CD4-positive, alpha-beta T cell (primary cell): ENCODE measurements around the gene TMEM39B. TPM values are rescaled to one million over a fixed set of nuclear protein-coding genes. Genes with fewer than 3 reads are reported as not detected.

Source experiments
- ATAC-seq: fragments of 200-7000 bp; cut with Tn5 transposase; one replicate; pipeline ENCODE4 v1.10.0; 2022; ENCODE audit warnings: mild to moderate bottlenecking; ENCODE audit not compliant: poor library complexity
- CTCF ChIA-PET: fragments of 350-600 bp; sonication (Branson Sonifier 250); formaldehyde crosslinking; loops from one replicate; lab custom pipeline; 2021; ENCODE audit warnings: antibody characterized with exemption, inconsistent platforms; lab: Charles Lee
- POLR2A ChIA-PET: fragments of 350-600 bp; sonication (Branson Sonifier 250); formaldehyde crosslinking; loops from one replicate; lab custom pipeline; 2021; ENCODE audit warnings: antibody characterized with exemption, inconsistent platforms; lab: Charles Lee
- DNase-seq, 14 experiments: peaks; one replicate each; pipeline ENCODE4 v3.0.0-alpha.2; 2013 to 2020; ENCODE audit warnings: mixed read lengths in 2 of 14
- H3K27ac ChIP-seq, 2 donors: one replicate each; pipeline versions ENCODE4 v1.5.1 to v1.7.0; 2013; ENCODE audit warnings: low read length in 2 of 2, low read depth in 1 of 2, mild to moderate bottlenecking in 1 of 2
- H3K27me3 ChIP-seq, 2 experiments: 1 replicate in 1 of 2; 2 replicates in 1 of 2; pipeline versions ENCODE4 v1.6.1 to v1.7.0; 2013; ENCODE audit warnings: low read length in 2 of 2, control low read depth in 1 of 2, mild to moderate bottlenecking in 1 of 2, moderate library complexity in 1 of 2; ENCODE audit not compliant: insufficient read depth in 2 of 2, control insufficient read depth in 1 of 2
- H3K36me3 ChIP-seq: one replicate; pipeline ENCODE4 v1.6.1; 2013; ENCODE audit warnings: low read length, control low read depth; ENCODE audit not compliant: insufficient read depth
- H3K4me1 ChIP-seq: one replicate; pipeline ENCODE4 v1.6.1; 2013; ENCODE audit warnings: low read length, control low read depth; ENCODE audit not compliant: insufficient read depth
- H3K4me3 ChIP-seq: one replicate; pipeline ENCODE4 v1.5.1; 2013; ENCODE audit warnings: mild to moderate bottlenecking, low read length, moderate library complexity
- H3K9me3 ChIP-seq, 2 experiments: 1 replicate in 1 of 2; 2 replicates in 1 of 2; pipeline versions ENCODE4 v1.6.1 to v1.7.0; 2013; ENCODE audit warnings: low read length in 2 of 2, mild to moderate bottlenecking in 2 of 2, control low read depth in 1 of 2, moderate library complexity in 1 of 2; ENCODE audit not compliant: control insufficient read depth in 1 of 2, insufficient read depth in 1 of 2
- H3K27ac Mint-ChIP-seq: one replicate; pipeline ENCODE4 v1.8.0; 2020; ENCODE audit warnings: mixed read lengths
- H3K27me3 Mint-ChIP-seq: one replicate; pipeline ENCODE4 v1.8.0; 2021; ENCODE audit warnings: mixed read lengths
- H3K36me3 Mint-ChIP-seq: one replicate; pipeline ENCODE4 v1.8.0; 2021; ENCODE audit warnings: low read depth, mixed read lengths
- H3K4me1 Mint-ChIP-seq: one replicate; pipeline ENCODE4 v1.8.0; 2021; ENCODE audit warnings: low read depth, mixed read lengths
- H3K4me3 Mint-ChIP-seq: one replicate; pipeline ENCODE4 v1.8.0; 2020; ENCODE audit warnings: mild to moderate bottlenecking, mixed read lengths
- H3K9me3 Mint-ChIP-seq: one replicate; pipeline ENCODE4 v1.8.0; 2020; ENCODE audit warnings: mixed read lengths
- intact Hi-C, 2 experiments: fragments of 100-400 bp; cut with DNase I in 1 of 2; cut with micrococcal nuclease in 1 of 2; formaldehyde crosslinking; loops; one replicate each; pipeline versions ENCODE4 v1.15.1 to v1.9.0; 2023 to 2025; cut with DNase I, micrococcal nuclease
- total RNA-seq, 174 experiments: library from RNA in 2 of 174; stranded (reverse) in 2 of 174; gene quantifications; one replicate each; pipeline ENCODE4 v1.2.3 and lab custom pipeline; 2021 to 2026
- TF ChIP-seq, protein P1 (sequence below): fragments of 200-600 bp; IDR thresholded peaks from one replicate; pipeline ENCODE4 v1.8.0; 2022; ENCODE audit warnings: antibody characterized with exemption, mild to moderate bottlenecking

Gene TMEM39B
- total RNA-seq, 2 experiments from 2014 or later, result 7.2 to 7.9 TPM

GRCh38 chr1:32044234-32044633 is 28.5 kb upstream of the TMEM39B start:
- Mint-ChIP-seq H3K4me3 (no peak overlapping the region), H3K27me3 (no peaks in the 10 kb centered on the region), H3K4me1 (no peaks in the 10 kb centered on the region), H3K27ac (peak overlapping the region; percentile 30), H3K36me3 (peaks cover 29% of the 10 kb centered on the region), H3K9me3 (no peaks in the 10 kb centered on the region)
- H3K4me3 ChIP-seq, result no peak overlapping the region
- DNase-seq, result no peak
- ChIA-PET POLR2A (interaction anchor here (0.7 to 1.5 kb wide), 3 partner anchors 19 to 122 kb away, joined by 3 to 6 read pairs (median 5); partner anchors contain the start of gene TMEM39B), CTCF (interaction anchor here (0.6 to 1.6 kb wide), 3 partner anchors 10 to 115 kb away, joined by 3 read pairs; no protein-coding TSS in a partner anchor)
- TF ChIP-seq, protein P1, sequence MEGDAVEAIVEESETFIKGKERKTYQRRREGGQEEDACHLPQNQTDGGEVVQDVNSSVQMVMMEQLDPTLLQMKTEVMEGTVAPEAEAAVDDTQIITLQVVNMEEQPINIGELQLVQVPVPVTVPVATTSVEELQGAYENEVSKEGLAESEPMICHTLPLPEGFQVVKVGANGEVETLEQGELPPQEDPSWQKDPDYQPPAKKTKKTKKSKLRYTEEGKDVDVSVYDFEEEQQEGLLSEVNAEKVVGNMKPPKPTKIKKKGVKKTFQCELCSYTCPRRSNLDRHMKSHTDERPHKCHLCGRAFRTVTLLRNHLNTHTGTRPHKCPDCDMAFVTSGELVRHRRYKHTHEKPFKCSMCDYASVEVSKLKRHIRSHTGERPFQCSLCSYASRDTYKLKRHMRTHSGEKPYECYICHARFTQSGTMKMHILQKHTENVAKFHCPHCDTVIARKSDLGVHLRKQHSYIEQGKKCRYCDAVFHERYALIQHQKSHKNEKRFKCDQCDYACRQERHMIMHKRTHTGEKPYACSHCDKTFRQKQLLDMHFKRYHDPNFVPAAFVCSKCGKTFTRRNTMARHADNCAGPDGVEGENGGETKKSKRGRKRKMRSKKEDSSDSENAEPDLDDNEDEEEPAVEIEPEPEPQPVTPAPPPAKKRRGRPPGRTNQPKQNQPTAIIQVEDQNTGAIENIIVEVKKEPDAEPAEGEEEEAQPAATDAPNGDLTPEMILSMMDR, result no peak
- ATAC-seq, result no peak
- H3K27ac ChIP-seq, result no peak overlapping the region
- no peaks in the 10 kb centered on the region for H3K9me3 ChIP-seq
- H3K27me3 ChIP-seq, result no peaks in the 10 kb centered on the region
- no peaks in the 10 kb centered on the region for H3K4me1 ChIP-seq
- intact Hi-C loops, result no loop called here
- H3K36me3 ChIP-seq, result peaks cover 83% of the 10 kb centered on the region

DNA sequence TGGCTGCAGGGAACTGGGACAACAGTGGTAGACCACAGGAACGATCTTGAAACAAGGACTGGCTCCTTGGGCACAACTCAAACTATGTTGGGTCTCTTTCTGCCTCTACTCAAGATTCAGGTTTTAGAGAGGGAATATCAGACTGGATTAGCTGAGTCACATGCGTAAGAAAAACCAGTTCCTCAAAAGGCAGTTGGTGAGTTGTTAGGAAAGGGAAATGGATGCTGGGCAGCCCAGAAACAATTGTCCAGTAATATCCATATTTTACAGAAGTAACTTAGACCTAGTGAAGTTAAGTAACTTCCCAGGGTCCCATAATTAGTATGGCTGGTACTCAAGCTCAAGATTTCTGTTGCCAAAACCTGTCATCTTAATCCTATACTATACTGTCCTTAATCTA is 27.0 kb upstream of the TMEM39B start:
- ChIA-PET CTCF (no interaction called here), POLR2A (interaction anchor here (0.6 kb wide), 1 partner anchor 61 kb away, joined by 3 read pairs; no protein-coding TSS in a partner anchor)
- DNase-seq, result peak in 2 of 14 experiments; percentile 30 to 36
- Histone ChIP-seq H3K9me3 (no peaks in the 10 kb centered on the region), H3K4me1 (no peaks in the 10 kb centered on the region), H3K36me3 (peaks cover 78% of the 10 kb centered on the region), H3K27me3 (no peaks in the 10 kb centered on the region), H3K27ac (no peak overlapping the region), H3K4me3 (no peak overlapping the region)
- Mint-ChIP-seq H3K9me3 (no peaks in the 10 kb centered on the region), H3K27me3 (no peaks in the 10 kb centered on the region), H3K4me3 (no peak overlapping the region), H3K4me1 (no peaks in the 10 kb centered on the region), H3K27ac (no peak overlapping the region), H3K36me3 (peaks cover 29% of the 10 kb centered on the region)
- intact Hi-C loops, result no loop called here
- ATAC-seq, result no peak
- TF ChIP-seq, protein P1, result no peak

- no peak for DNase-seq
- Histone ChIP-seq H3K4me1 (no peaks in the 10 kb centered on the region), H3K27me3 (no peaks in the 10 kb centered on the region), H3K9me3 (no peaks in the 10 kb centered on the region), H3K4me3 (no peak overlapping the region), H3K27ac (no peak overlapping the region), H3K36me3 (peaks cover 77% of the 10 kb centered on the region)
- intact Hi-C loops, result no loop called here
- Mint-ChIP-seq H3K9me3 (no peaks in the 10 kb centered on the region), H3K4me1 (no peaks in the 10 kb centered on the region), H3K4me3 (no peak overlapping the region), H3K27ac (no peak overlapping the region), H3K36me3 (peaks cover 46% of the 10 kb centered on the region), H3K27me3 (no peaks in the 10 kb centered on the region)
- POLR2A ChIA-PET, result no interaction called here
- ATAC-seq, result no peak
- TF ChIP-seq, protein P1, result no peak
- CTCF ChIA-PET, result no interaction called here
Measured at GRCh38 chr1:32047701-32048100, 25.0 kb upstream of the TMEM39B start.
